GM18858 (cell line): ENCODE results near the gene PMP22.

Experiments used
- ATAC-seq: cut with Tn5 transposase; IDR thresholded peaks from one replicate; pipeline ENCODE4 v1.9.1; 2021; ENCODE audit not compliant: unreplicated experiment

PMP22 gene

DNA sequence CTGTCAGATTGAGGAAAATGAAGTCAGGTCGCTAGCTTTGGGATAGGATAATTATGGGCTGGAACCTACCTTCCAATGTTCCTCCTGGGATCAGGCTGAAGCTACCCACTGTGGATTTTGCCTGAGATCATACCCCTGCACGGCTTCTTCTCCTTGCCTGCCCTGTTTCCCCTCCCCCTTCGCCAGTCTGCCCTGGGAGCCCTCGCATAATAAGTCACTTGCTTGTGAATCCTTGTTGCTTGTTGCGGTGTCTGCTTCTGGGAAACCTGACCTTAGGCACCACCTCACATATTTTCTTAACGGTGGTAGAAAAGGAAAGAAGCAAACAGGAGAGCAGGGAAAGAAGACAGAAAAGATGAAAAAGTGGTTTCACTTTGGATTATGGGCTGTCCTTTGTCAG, 13.3 kb upstream of the PMP22 start:
- no peak for ATAC-seq

DNA sequence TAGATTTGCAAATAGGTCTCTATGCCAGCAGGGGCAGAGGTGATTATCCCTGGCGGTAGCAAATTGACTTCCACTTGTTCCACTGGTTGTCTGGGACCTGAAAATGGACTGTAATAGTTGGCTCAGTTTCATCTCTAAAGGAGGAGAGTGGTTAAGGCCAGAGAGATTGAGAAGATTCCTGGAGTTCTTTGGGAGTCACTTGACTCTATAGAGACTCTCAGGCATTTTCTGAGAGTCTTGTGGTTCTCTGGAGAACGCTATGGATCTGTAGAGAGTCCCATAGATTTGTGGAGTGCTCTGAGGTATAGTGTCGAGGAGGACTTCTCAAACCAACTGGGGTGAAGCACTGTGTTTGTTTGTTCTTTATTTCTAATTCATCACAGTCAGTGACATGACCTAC, 8.9 kb upstream of the PMP22 start:
- no peak for ATAC-seq

DNA sequence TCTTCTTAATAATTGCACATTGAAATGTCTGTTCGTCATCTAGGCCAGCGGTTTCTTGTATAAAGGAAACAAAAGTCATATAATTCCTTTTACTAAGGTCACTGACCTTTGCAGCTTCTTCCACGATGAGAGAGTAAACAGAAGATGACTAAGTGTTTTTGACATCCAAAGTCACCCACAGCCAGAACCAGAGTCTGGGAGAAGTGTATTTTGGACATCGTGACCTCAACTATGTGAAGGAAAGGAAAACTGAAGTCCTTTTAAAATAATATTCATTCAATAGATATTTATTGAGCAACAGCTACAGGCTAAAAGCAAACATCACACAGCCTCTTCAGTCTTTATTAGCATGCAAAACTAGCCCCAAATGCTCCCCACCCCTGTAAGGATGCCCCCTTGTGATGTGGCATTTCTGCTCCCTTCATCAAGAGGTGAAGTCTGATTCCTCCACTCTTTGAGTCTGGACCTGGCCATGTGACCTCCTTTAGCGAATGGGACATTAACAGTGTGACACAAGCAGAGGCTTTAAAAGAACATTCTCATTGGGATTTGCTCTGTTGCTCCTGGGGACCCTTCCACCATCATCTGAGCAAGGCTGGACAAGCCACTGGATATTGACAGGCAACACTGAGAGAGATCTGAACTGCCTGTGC, 8.1 kb upstream of the PMP22 start:
- ATAC-seq: no peak

DNA sequence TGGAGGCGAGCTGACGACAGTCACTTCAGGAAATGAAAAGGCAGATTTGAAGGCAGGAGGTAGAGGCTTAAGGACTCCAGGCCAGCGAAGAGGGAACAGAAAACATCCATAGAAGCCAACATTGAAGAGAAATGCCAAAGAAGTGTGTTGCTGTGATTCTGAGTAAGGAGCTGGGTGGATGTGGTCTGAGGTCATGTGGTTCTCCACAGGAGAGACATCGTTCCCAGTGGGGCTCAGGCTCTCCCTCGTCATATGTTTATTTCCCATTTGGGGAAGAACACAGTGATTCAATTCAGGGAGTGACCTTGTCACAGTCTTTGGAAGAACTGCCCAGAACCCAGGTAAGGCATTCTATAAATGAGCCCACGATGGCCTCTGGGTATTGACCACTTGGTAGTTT, 6.6 kb upstream of the PMP22 start:
- no peak for ATAC-seq

DNA sequence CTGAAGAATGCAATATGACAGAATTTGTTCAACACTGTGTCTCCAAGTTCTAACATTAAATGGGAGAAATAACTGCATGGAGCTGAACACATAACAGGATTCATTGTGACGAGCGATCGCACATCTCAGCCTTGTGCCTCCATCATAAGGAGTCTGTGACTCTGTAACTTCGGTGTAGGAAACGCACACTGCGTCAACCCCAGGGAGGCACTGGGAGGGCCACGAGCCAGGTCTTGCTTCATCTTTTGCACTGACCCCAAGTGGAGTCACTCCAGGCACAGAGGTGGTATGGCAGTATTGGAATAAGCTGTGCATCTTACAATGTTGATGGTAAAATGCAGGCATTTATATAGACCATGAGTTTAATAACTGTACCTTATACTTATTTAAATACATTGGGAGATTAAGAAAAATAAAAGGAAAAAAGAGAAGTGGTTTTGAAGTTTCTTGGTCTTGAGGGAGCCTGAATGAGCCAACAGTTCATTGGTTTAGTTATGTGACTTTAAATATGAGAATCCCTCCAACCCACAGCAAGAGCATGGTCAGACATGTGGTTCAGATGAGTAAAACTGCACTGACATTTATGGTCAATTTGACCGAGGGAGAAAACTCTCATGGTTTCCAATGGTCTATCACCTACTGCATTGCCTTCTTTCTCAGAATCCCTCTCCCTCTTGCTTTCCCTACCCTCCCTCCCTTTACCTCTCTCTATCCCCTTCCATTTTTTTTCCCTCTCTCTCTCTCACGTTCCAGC, 5.7 kb upstream of the PMP22 start:
- no peak for ATAC-seq

DNA sequence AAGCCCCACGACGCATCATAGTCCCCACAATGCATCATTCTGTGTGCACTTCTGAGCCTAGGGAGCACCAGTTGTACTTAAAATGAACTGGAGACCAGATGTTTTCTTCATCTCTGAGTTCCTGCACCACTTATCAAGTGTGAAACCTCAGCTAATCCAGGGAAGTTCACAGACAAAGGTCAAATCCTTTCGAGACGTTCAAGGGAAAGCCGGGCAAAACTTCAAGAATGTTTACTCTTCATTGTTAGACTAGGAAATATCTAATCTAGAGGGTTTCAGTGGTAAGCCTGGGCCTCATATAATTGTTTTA, 4.6 kb upstream of the PMP22 start:
- no peak for ATAC-seq

DNA sequence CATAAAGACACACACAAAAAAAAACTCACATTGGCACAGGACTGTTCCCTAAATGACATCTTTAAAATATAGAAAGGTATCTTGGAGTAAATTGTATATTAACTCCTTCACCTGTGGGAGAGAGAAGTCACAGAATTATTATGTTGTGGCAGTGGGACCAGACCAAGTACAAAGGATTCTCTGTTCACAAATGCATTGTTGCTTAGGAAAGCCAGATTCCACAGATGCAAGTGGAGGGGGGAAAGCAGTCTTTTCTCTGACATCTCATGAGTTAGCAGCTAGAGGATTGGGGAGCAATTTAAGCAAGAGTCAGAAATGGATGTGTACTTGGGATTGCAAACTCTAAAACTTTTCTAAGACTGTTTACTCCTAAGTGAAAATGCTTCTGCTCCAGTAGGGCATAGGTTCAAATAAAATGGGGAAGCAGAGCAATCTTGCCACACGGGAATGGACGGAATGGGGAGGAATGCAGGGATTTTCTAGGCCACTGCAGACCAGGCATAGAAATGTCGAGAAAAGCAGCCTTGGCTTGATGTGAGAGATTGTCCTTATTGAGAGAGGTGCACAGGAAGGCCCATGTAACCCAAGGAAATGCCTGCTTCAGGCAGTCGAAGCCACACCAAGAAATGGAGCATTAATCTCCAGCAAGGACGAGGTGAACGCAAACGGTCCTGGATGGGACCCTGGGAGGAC, 4.1 kb upstream of the PMP22 start:
- no peak for ATAC-seq

DNA sequence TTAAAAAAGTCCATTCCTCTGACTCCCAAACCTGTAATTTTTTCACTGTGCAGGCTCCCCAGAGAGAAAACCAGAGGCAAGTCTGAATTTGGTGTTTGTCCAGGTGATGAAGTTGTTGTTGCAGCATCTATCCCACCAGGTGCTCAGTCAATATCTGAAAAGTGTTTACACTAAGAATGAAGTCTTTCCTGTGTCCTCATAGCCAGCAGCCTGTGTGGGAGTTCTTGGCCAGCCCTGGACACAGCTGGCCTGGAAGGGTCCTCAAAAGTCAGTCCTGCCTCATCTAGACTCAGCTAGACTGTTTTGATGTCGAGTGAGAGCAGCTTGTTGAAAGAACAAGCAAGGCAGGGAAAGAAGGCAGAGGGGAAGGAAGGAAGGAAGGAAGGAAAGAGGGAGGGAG, 3.3 kb upstream of the PMP22 start:
- ATAC-seq: no peak

DNA sequence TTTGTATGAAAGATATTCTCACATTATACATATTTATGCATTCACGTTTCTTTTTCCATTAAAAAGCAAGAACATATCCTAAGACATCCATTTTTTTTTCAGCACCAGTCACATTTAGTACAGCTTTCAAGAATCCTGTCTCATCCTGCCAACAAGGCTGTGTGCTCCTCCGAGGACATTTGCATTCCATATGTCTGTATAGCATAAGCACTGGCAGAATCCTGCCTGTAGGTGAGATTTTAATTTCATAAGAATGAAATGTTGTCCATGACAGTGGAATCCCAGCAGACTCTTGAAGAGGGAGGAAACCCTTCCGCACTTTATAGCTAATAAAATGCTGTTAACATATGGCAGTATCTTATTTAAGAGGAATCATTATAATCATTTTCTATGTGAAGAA, 2.9 kb upstream of the PMP22 start:
- ATAC-seq: no peak

DNA sequence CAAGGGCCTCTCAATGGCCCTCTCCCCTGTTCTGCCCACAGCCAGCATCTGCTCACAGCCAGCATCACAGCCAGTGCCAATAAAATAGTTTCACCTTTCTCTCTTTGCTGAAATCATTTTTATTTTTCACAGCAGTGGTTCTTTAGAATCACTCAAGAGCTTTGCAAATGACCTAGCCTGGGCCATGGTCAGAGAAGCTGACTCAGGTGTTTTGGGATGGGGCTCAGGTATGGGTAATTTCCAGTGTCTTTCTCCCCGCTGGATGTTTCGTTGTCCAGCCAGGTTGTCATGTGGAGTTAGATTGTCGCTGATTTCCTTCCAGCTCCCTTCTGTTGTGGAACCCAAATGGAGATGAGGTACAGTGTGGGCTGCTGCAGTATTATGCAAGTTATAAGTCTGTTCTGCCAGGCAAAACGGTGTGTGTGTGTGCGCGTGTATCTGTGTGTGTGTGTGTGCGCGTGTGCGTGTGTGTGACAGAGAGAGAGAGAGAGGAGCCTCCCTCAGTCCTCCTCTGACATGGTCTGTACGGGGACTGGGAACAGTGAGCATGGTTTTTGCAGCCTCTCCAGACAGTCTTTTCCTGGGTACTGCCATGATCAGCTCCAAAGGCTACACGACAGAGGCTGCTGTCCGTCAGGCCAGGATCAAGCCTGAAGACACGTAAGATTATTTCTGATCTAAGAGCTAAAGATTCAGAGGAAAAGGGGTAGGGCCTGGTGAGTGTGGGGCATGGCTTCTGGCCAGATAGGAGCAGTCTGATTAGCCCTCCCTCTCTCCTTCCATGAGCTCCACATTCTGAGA, 1.4 kb upstream of the PMP22 start:
- ATAC-seq: no peak

DNA sequence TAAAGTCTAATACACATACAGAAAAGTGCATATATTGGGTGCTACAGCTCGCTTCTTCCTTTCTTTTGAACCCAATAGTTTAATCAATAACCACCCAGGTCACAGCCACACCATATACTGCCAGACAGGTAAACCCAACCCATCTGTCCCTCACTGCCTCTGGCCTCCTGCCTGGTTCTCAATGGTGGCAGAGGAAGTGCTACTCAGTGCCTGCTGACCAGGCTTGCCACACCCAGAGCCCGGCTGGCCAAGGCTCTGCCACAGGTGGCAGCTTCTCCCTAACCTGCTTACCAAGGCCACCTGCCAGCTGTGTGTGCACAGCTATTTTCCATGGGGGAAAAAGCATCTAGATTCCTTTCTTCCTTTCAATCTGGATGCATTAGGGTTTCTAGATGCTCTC, 584 bp downstream of the PMP22 start:
- ATAC-seq: no peak

DNA sequence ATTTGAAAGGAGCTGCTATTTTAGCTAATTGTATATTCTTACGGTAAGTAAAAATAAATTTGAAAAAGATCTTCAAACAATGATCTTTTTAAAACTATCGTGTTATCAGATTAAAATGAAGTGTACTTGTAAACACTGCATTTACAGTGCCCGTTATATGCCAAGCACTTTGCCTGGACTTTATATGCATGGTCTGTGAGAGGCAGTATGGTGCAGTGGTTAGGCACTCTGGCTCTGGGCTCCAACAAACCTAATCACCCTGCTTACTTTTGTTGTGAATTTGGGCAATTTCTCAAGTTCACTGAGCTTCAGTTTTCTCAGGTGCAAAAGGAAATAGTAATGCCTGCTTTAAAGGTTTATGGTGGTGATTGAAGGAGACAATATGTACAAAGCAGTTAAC, 1.4 kb downstream of the PMP22 start:
- no peak for ATAC-seq

DNA sequence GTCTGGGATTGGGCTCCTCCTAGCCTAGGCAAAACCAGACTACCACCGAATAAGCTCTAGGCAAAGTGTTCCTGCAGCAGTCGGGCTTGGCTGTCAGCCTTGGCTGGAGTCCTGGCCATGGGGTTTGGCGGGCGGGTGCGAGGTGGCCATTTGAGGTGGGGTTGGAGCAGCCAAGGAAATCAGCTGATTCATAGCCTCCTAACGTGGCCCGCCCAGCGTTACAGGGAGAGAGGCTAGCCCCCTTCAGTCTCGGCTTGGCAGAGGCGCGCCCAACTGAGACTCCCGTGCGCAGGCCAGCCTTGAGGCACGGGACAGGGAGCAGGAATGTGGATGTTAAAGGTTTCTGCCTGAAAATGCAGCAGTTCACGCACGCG, 1.9 kb downstream of the PMP22 start:
- no peak for ATAC-seq

DNA sequence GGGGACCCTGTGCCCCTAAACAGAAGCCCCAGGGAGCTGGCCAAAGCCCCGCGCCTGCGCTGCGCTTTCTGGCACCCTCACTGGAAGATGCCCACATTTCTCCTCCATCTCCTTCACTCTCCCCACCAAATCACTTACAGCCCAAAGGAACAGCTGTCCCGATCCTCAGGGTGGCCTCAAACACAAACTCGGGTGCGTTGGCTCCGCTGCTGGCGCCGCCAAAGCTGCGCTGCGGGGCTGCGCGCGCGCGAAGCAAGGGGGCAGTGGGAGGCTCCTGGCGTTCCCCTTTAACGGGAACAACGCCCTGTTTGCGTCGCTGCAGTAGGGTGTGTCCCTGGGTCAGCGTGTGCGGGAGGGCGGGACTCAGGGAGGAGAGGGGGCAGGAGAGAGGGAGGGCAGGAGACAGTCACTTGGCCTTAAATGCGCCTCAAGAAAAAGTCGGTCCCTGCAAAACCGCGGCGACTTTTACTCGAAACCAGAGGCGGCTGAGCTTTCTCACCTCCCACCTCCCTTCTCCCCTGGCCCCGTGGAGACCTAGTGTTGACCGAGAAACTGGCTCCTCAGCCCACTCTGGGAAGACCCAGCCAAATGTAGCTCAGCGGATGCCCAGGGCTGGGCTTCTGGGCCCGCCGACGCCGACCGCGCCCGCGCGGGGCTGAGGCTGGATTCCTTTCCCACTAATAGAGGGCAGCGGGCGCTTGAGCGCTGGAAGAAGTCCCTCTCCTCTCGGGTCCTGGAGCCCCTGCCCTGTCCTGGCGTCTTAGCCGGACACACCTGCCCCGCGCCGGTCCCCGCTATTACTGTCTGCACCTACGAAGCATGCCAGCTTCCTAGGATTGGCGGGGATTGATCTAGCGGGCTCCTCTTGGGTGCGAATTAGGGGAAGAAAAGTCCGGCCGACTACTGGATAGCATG, 2.6 kb downstream of the PMP22 start:
- no peak for ATAC-seq

DNA sequence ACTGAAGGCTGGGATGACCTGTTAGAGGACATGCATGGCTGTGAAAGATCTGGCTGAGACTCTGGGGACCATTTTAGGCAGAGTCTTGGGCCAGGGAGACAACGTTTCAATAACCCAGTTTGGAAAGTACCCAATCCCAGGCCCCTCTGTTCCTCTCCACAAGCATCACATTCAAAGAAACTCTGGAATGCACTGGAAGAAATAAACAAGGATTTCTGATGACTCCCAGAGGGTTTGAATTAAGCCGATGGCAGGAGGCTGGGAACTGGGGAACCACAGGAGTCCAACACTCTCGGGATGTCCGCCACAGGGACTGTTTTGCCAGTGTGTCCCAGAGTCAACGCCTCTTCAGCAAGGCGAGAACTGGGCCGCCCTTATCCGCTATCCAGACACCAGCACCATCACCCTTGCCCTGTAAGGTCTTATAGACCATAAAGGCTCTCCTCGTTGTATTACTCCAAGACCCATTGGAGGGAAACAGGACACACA, 3.3 kb downstream of the PMP22 start:
- no peak for ATAC-seq

DNA sequence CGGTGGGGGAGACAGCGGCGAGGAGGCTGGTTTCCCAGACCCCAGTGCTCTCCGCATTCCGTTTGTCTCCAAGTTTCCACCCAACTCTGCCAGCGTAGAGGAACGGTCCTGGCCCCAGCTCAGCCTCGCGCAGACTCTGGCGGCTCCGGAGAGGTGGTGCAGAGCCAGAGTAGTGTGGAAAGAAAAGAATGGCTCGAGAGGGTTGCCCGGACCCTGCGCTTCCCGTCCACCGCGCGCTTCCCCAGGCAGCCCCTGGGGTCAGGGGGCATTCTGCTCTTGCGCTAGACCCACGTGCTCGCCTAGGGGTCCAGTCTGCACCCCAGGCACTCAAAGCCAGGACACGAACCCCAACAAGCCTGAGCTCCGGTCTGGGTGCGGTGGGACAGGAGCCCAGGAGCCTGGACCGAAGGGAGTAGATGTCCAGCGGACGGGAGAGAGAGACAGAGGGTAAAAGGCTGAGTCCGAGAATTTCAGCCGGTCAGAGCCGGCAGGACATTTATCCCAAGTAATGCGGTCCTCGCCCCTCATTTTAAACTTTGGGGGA, 3.8 kb downstream of the PMP22 start:
- no peak for ATAC-seq

DNA sequence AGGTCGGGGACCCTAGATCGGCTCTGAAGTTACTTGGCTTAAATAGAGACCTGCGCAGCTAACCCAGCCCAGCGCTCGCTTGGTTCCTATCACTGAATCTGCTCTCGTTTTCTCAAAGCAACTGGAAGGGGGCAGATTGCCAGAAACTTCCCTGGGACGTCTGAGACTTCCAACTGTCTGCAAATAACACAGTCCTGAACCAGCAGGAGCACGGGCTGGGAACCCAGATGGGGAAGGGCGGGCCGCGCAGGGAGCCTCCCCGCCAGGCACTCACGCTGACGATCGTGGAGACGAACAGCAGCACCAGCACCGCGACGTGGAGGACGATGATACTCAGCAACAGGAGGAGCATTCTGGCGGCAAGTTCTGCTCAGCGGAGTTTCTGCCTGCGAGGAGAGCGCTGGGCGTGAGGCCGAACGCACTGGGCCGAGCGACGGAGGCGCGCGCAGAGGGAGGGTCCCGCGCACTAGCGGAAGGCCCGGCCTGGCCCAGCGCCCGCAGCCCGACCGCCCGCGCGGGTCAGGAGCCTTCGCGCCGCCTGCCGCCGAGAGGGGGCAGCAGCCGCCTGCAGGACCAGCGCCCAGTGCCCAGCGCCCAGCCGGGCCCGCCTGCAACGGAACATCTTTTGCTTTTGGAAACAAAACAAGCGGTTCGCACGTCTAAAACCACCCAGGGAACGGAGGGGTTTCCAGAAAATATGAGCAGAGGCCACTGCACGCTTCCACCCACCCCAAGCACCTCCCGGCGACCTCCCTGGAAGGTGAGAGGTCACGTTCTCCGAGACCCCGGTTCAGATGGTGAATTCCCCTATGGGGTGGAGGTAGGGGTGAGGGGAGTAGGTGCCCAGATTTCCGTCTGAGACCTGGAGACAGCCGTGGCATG, 4.5 kb downstream of the PMP22 start:
- no peak for ATAC-seq

DNA sequence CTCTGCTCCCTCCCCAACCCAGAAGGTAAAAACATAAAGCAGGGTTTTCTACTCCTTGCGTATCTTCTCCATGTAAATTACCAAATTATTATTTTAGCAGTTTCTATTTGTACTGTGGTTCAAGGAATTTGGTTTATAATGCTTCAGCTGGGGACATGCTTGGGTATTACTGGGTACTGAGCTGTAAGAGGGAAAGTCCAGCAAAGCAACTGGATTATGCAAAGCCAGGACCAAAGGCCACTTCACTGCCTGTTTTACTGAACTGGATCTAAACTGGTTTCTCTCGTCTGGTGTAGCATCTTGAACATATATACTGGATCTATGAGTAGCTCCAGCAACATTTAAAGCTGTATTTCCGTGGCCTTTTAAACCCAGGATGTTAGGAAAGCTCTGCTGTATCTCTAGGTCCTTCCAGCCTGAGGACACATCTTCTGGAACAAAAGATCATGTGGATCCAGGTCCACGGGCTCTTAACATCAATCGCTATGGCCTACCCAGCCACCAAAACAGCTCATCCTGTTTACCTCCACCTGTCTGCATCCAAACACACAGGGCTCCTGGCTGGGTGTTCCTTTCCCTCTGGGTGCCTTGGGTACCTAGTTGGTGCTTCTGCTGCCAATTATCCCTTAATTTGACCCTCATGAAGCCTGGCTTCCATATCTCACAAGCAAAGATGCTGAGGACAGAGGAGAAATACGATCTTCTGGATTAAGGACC, 7.2 kb downstream of the PMP22 start:
- no peak for ATAC-seq
